ENCODE results near the gene SSBP3. TPM values are rescaled to one million over a fixed set of nuclear protein-coding genes. Genes with fewer than 3 reads are reported as not detected.

Gene SSBP3
- total and polyA plus RNA-seq, 2 experiments from 2014 or later: 47.4 to 68.6 TPM

DNA sequence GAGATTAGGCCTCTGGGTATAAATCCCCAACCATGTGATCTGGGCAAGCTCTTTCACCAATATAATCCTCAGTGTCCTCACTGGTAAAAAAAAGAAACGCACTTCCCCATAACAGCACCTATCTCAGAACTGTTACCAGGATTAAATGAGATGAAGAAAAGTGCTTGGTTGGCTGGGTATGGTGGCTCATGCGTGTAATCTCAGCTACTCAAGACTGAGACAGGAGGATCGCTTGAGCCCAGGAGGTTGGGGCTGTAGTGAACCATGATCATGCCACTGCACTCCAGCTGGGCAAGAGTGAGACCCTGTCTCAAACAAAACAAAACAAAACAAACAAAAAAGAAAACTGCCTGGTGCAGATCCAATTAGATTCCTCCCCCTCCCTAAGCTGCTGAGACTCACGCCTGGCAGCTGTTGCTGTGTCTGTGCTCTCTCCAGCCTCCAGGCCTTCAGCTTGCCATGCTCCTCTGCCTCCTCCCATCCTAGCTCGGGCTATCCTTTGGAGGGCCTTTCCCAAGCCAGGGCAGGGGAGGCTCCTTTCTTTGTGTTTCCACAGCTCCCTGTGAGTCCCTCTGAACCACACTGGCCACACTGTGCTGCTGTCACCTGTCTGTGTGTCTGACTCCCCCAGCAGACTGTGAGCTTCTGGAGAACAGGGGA is 225.4 kb downstream of the SSBP3 start:
- no peaks in the 10 kb centered on the region for H4K20me1 ChIP-seq (replicated peaks; ENCODE audit: insufficient read depth)
- Mint-ChIP-seq H3K4me3 (no peak overlapping the region), H3K36me3 (ENCODE audit: low read depth) (peaks cover 13% of the 10 kb centered on the region), H3K27ac (peak overlapping the region; percentile 78), H3K4me1 (peaks cover 3% of the 10 kb centered on the region; the same call in 2 of the 3 replicates), H3K27me3 (ENCODE audit: insufficient read depth, low read depth, poor library complexity) (peaks cover 6% of the 10 kb centered on the region), H3K9me3 (no peaks in the 10 kb centered on the region)
- no peak overlapping the region for H3K27ac ChIP-seq (ENCODE audit: low read depth)
- no peak for ATAC-seq
- DNase-seq (ENCODE audit: low spot score): no peak
- no peaks in the 10 kb centered on the region for H3K9me2 ChIP-seq (ENCODE audit: insufficient read depth)
- no peaks in the 10 kb centered on the region for H3K36me3 ChIP-seq (ENCODE audit: insufficient read depth)
- no peaks in the 10 kb centered on the region for H3K4me1 ChIP-seq (ENCODE audit: insufficient read depth)
- H3K27me3 ChIP-seq (ENCODE audit: insufficient read depth): no peaks in the 10 kb centered on the region
- no peak overlapping the region for H3K4me3 ChIP-seq
- H3F3A ChIP-seq (replicated peaks; ENCODE audit: low read depth): no peaks in the 10 kb centered on the region
- H3K4me2 ChIP-seq: no peak overlapping the region
- no peak overlapping the region for H2AFZ ChIP-seq
- no peaks in the 10 kb centered on the region for H3K79me2 ChIP-seq (replicated peaks; ENCODE audit: insufficient read depth)
- TF ChIP-seq ZNF331 (CRISPR knock-in tag; IDR thresholded peaks at IDR 0.05; ENCODE audit: low read depth) (no peak), POLR2AphosphoS5 (IDR thresholded peaks at IDR 0.05; ENCODE audit: low read depth) (no peak), CTCF (conservative IDR thresholded peaks at IDR 0.05; ENCODE audit: low read depth in 2 of 2) (no peak), NANOG (IDR thresholded peaks at IDR 0.05; ENCODE audit: borderline replicate concordance) (no peak), EZH2 (IDR thresholded peaks at IDR 0.05; ENCODE audit: low read depth, unreplicated experiment) (no peak), CREB1 (CRISPR knock-in tag; IDR thresholded peaks at IDR 0.05; ENCODE audit: low read depth) (no peak), STAT1 (IDR thresholded peaks at IDR 0.05; ENCODE audit: unreplicated experiment) (no peak), EZH2phosphoT487 (IDR thresholded peaks at IDR 0.05; ENCODE audit: unreplicated experiment) (no peak), JUNB (IDR thresholded peaks at IDR 0.05; ENCODE audit: unreplicated experiment) (no peak), ZNF114 (CRISPR knock-in tag; IDR thresholded peaks at IDR 0.05) (no peak)
- TF ChIP-seq, protein P1, sequence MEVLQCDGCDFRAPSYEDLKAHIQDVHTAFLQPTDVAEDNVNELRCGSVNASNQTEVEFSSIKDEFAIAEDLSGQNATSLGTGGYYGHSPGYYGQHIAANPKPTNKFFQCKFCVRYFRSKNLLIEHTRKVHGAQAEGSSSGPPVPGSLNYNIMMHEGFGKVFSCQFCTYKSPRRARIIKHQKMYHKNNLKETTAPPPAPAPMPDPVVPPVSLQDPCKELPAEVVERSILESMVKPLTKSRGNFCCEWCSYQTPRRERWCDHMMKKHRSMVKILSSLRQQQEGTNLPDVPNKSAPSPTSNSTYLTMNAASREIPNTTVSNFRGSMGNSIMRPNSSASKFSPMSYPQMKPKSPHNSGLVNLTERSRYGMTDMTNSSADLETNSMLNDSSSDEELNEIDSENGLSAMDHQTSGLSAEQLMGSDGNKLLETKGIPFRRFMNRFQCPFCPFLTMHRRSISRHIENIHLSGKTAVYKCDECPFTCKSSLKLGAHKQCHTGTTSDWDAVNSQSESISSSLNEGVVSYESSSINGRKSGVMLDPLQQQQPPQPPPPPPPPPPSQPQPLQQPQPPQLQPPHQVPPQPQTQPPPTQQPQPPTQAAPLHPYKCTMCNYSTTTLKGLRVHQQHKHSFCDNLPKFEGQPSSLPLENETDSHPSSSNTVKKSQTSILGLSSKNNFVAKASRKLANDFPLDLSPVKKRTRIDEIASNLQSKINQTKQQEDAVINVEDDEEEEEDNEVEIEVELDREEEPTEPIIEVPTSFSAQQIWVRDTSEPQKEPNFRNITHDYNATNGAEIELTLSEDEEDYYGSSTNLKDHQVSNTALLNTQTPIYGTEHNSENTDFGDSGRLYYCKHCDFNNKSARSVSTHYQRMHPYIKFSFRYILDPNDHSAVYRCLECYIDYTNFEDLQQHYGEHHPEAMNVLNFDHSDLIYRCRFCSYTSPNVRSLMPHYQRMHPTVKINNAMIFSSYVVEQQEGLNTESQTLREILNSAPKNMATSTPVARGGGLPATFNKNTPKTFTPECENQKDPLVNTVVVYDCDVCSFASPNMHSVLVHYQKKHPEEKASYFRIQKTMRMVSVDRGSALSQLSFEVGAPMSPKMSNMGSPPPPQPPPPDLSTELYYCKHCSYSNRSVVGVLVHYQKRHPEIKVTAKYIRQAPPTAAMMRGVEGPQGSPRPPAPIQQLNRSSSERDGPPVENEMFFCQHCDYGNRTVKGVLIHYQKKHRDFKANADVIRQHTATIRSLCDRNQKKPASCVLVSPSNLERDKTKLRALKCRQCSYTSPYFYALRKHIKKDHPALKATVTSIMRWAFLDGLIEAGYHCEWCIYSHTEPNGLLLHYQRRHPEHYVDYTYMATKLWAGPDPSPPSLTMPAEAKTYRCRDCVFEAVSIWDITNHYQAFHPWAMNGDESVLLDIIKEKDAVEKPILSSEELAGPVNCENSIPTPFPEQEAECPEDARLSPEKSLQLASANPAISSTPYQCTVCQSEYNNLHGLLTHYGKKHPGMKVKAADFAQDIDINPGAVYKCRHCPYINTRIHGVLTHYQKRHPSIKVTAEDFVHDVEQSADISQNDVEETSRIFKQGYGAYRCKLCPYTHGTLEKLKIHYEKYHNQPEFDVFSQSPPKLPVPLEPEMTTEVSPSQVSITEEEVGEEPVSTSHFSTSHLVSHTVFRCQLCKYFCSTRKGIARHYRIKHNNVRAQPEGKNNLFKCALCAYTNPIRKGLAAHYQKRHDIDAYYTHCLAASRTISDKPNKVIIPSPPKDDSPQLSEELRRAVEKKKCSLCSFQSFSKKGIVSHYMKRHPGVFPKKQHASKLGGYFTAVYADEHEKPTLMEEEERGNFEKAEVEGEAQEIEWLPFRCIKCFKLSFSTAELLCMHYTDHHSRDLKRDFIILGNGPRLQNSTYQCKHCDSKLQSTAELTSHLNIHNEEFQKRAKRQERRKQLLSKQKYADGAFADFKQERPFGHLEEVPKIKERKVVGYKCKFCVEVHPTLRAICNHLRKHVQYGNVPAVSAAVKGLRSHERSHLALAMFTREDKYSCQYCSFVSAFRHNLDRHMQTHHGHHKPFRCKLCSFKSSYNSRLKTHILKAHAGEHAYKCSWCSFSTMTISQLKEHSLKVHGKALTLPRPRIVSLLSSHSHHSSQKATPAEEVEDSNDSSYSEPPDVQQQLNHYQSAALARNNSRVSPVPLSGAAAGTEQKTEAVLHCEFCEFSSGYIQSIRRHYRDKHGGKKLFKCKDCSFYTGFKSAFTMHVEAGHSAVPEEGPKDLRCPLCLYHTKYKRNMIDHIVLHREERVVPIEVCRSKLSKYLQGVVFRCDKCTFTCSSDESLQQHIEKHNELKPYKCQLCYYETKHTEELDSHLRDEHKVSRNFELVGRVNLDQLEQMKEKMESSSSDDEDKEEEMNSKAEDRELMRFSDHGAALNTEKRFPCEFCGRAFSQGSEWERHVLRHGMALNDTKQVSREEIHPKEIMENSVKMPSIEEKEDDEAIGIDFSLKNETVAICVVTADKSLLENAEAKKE (CRISPR knock-in tag; IDR thresholded peaks at IDR 0.05): no peak
- TF ChIP-seq, protein P2, sequence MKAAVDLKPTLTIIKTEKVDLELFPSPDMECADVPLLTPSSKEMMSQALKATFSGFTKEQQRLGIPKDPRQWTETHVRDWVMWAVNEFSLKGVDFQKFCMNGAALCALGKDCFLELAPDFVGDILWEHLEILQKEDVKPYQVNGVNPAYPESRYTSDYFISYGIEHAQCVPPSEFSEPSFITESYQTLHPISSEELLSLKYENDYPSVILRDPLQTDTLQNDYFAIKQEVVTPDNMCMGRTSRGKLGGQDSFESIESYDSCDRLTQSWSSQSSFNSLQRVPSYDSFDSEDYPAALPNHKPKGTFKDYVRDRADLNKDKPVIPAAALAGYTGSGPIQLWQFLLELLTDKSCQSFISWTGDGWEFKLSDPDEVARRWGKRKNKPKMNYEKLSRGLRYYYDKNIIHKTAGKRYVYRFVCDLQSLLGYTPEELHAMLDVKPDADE (IDR thresholded peaks at IDR 0.05): no peak
- TF ChIP-seq, protein P3, sequence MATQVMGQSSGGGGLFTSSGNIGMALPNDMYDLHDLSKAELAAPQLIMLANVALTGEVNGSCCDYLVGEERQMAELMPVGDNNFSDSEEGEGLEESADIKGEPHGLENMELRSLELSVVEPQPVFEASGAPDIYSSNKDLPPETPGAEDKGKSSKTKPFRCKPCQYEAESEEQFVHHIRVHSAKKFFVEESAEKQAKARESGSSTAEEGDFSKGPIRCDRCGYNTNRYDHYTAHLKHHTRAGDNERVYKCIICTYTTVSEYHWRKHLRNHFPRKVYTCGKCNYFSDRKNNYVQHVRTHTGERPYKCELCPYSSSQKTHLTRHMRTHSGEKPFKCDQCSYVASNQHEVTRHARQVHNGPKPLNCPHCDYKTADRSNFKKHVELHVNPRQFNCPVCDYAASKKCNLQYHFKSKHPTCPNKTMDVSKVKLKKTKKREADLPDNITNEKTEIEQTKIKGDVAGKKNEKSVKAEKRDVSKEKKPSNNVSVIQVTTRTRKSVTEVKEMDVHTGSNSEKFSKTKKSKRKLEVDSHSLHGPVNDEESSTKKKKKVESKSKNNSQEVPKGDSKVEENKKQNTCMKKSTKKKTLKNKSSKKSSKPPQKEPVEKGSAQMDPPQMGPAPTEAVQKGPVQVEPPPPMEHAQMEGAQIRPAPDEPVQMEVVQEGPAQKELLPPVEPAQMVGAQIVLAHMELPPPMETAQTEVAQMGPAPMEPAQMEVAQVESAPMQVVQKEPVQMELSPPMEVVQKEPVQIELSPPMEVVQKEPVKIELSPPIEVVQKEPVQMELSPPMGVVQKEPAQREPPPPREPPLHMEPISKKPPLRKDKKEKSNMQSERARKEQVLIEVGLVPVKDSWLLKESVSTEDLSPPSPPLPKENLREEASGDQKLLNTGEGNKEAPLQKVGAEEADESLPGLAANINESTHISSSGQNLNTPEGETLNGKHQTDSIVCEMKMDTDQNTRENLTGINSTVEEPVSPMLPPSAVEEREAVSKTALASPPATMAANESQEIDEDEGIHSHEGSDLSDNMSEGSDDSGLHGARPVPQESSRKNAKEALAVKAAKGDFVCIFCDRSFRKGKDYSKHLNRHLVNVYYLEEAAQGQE (IDR thresholded peaks at IDR 0.05; ENCODE audit: unreplicated experiment): no peak
